HG02642 (cell line): ENCODE data around the gene ANAPC2.

ENCODE experiments used
- ATAC-seq: cut with Tn5 transposase; IDR thresholded peaks from one replicate; pipeline ENCODE4 v1.9.1; 2021; ENCODE audit warnings: mild to moderate bottlenecking; ENCODE audit not compliant: unreplicated experiment, poor library complexity

ANAPC2 gene

DNA sequence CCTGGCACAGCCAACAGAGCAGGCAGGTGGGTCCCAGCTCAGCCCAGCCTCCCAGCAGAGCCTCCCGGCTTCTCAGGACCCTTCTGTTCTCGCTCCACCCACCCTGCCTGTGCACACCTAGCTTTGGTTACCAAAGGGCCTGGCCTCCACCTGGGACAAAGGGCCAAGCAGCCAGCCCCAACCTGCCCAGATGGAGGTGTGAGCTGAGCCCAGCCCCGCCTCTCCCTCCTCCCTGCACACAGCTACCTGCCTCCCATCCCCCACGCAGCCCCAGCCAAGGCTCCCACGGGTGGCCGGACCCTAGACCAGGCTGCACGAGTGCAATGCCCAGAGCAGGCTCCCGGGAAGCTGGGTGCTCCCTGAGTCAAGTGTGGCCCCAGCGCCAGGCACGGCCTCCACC, 6.5 kb upstream of the ANAPC2 start:
- no peak for ATAC-seq

DNA sequence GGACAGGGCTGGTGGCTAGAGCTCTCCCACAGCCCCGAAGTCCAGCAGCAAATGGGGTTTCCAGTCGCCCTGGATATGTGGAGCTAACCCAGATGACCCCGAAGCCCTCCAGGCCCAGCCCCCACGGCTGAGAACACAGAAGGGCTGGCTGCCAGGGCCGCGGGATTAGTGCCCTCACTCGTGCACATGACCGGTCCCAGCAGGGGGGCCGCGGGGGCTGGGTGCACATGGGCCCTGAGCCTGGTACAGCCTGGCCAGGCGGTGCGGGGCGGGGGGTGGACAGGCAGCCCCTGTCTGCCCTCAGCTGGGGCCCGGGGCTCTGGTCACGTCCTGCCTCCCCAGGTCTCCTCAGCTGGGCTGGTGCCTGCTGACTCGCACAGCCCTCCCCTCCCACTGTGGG, 6.0 kb upstream of the ANAPC2 start:
- no peak for ATAC-seq

DNA sequence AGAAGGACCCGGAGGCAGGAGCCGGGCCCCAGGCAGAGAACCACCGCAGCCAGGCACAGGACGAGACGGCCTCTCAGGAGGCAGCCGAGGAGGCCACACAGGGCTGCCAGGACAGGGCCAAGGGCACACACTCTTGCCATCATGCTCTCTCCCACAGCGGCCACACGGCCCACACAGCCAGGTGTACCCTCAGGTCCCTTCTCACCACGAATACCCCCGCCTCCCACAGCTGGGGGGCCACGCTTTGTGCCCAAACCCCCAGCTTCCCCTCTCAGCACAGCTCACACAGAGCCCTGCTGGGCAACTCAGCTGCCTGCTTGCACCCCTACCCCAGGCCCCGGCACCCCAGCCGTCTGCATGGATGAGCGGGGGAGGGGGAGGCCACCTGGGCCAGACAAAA, 5.4 kb upstream of the ANAPC2 start:
- no peak for ATAC-seq

DNA sequence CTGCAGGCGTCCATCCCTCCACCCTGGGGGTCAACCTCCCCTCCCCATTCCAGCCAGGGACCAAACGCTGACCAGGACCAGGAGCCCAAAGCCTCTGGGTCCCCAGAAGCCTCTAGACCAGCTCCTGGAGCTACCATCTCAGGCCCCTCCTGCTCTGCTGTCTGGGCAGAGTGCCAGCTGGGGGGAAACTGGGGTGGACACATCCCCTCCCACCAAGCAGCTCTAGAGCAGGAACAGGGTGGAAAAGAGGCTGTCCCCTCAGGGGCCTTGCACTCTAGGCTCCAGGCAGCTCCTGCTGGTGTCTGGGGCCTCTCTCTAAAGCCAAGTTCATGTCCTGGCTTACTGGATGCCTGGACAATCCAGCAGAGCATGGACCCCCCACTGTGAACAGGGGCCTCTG, 4.5 kb upstream of the ANAPC2 start:
- no peak for ATAC-seq

DNA sequence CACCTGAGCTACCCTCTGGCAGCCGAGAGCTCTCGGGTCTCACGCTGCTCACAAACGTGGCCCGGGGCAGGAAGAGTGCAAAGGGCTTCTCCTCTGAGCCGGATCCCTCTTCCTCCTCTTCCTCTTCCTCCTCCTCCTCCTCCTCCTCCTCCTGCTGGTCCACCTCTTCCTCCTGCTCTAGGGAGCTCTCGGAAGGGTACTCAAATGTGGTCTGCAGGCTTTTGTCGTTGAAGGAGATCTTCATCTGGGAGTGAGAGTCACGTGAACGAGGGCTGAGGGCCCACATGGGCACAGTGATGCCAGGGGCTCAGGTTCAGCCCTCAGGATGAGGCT, 4.1 kb upstream of the ANAPC2 start:
- no peak for ATAC-seq

DNA sequence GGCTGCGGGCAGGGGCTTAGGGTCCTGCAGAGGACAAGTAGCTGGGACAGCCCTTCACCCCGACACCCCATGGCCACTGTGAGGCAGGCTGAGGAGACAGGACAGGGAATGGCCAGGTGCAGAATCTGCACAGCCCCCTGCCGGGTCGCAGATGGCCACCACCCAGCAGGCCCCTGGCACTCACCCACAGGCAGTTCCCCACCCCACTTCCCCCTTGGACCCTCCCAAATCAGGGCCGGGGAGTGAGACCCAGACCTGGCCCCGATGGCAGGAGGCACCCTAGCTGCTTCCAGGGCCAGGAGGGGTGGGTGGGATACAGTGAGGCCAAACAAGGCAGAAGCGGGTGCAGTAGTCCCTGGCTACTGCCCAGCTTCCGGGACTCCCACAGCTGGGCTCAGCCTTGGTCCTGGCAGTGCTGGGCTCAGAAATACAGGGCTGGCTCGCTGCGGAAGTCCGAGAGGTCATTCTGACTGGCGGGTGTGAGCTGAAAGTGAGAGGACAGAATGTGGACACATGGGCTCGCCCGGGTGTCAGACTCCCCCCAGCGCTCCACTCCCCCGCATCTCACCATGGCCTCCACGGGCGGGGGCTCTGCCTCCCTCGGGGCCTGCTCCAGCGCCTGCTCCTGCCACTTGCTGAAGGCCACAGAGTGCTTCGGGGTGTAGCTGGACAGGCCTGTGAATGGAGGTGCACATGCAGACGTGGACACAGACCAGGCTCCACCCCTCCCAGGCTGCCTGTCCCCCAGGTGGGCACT, 3.5 kb upstream of the ANAPC2 start:
- no peak for ATAC-seq

DNA sequence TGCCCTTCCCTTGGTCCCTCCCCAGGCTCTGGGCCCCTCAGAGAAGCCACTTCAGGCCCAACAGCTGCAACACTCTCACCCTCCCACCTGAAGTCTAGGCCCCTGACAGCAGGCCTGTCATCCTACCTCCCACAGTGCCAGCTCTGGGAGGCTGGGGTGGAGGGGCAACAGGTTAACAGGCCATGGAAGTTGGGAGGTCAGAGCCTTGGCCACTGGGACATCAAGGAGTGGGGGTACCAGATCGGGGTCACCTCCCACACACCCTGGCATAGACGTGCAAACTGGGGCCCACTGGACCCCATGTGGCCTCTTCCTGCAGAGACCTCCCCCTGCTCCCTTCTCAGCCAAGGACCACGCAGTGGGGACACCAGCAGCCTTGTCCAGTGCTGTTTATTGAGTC, 2.9 kb upstream of the ANAPC2 start:
- no peak for ATAC-seq

DNA sequence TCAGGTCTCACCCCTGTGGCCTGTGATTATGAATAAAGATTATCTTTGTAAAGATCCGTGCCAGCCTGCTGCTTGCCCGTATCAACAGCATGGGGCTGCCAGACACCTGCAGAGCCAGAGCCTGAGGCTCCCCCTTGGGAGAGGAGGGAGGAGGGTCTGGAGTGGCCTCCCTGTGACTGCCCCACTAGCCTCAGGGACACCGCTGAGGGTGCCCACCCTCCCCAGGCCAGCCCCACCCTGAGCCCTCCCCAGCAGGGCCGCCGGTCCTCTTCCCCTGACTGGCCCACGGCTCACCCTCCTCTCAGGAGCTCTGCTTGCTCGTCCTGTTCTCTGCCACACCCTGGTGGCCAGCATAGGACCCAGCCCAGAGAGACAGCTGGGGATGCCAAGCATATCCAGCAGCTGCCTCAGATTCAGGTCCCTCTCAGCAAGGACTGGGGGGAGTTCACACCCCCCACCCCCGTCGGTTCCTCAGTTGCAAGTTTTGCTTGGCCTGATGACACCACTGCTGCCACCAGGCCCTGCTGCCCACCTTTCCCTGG, 2.0 kb upstream of the ANAPC2 start:
- ATAC-seq: no peak

DNA sequence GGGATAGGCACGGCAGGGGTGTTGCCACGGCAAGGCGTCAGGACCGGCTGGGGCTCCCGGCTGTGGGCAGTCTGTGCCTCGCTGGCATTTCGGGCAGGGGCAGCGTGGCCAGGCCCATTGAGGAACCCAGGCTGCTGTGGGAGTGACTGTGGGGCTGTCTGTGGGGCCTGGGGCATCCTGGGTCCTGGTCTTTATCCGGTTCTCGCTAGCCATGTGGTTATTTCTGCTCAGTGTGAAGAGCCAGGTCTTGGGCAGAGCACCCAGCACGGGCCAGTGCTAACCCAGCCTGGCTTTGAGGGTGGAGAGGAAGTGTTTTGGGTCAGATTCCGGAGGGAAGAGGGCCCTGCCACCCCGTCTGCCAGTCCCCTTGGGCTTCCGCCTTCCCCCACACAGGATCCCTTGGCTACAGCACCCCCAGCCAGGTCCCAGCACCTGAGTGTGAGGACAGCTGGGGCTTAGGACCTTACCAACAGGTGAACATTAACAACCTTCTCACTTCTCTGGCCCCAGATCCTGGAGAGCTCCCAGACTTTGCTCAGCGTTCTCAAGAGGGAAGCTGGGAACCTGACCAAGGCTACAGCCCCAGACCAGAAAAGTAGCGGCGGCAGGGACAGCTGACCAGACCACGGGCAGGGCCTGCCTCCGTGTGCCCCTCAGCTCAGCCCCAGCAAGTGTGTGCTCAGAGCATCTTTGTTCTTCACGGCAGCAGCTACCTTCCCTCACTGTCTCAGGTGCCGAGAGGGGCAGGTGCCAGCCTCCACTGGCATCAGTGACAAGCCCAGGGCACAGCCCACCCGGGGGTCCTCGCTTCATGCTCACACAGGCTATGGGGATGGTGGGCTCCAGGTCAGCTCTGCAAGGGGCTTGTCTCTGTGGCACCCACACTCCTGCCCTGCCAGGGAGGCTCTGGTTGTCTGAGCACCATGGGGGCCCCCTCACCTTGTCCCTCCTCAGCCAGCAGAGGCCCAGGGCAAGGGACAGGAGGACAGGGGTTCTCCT, 1.2 kb upstream of the ANAPC2 start:
- no peak for ATAC-seq

DNA sequence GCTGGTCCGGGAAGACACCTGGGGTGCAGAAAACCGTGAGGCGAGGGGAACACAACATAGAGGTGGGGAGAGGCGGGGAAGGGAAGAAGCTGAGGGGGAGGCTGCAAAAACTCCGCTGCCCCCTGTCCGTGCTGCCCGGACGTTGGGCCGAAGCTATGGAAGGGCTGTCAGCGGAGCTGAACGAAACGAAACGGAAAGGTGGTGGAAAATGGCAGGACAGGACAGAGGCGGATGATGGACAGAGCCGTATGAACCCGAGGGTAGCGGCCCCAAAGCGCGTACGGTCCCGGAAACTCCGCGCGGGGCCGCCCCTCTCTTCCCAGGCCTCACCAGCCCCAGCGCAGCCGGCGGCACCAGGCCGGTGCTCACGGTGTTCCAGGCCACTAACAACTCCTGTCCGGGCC, 272 bp downstream of the ANAPC2 start:
- ATAC-seq: no peak

DNA sequence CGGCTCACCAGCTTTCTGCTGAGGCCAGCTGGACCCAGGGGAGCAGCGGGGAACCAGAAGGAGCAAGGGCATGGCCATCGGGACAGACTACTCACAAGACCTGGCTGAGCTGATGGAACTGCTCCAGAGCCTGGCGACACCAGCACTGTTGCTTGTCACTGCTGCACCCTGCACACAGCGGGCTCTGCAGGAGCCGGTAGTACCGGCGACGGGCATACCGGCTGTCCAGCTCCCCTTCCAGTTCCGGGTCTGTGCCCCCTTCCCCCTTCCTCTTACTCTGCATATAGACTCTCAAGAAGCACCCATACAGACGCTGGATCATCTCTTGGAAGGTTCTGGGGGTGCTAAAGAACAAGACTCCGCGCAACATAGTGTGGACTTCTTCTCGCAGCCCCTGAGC, 974 bp downstream of the ANAPC2 start:
- ATAC-seq: no peak

DNA sequence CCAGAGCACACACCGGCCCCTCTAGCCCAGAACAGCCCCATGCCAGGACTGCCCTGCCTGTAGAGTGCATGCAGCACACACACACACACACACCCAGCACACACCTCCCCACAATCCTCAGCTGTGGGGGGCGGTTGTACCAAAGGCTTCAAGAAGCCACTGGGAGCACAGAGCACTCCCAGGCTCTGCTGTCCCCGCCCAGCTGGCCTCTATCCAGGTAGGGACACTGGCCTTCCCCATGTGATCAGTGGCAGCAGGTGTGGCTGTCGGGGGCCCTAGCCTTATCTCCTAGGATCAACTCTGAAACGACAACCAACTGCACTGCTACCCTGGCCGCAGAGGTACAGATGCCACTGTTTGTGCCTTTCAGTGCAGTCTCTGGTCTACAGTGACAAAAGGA, 2.0 kb downstream of the ANAPC2 start:
- ATAC-seq: no peak

DNA sequence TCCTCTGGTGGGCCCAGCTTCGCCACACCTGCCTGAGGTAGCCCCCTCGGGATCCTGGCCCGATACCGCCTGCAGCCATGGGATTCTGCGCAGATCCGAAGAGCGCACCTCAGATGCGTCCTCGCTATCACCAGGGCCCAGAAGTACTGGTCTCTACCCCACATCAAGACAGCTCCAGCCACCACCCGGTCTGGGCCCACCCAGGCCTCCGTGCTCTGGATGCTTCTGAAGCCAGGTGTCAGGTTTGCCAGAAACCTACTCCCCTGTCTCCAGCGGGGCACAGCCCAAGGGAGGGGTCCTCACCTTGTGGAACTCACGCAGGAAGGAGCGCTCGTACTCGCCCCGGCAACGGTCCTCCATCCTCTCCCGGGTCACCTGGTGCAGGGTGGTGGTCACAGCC, 2.4 kb downstream of the ANAPC2 start:
- no peak for ATAC-seq

DNA sequence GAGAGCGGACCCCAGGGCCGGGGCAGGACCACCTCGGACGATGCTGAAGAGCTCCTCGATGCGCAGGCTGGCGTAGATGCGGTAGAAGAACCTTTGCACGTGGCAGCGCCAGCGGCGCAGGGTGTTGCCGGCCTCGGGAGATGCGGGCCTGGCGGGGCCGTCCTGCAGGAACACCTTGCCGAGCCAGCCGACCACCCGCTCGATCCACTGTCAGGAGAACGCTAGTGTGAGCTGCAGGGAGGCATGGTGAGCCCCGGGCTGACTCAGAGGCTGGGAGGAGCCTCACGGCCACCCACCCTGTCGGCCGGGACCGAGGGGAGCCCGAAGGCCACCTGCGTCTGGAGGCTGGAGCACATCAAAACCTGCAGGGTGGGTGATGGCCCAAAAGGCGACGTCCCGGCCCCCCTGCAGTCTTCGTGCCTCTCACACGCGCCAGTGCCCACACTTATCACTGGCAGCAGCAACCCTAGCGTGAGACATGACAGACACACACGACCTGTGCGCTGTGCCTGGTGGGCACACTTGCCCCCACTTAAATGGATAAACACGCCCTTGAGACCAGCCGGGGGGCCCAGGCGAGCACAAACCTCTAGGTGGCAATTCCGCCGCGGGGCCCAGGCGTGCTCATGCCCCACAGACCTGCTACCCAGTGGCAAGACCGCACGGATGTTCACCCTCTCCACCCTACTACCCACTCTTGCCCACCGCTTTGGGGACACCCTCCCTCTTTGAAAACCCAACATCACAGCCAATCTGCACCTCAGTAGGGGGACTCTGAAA, 3.3 kb downstream of the ANAPC2 start:
- no peak for ATAC-seq

DNA sequence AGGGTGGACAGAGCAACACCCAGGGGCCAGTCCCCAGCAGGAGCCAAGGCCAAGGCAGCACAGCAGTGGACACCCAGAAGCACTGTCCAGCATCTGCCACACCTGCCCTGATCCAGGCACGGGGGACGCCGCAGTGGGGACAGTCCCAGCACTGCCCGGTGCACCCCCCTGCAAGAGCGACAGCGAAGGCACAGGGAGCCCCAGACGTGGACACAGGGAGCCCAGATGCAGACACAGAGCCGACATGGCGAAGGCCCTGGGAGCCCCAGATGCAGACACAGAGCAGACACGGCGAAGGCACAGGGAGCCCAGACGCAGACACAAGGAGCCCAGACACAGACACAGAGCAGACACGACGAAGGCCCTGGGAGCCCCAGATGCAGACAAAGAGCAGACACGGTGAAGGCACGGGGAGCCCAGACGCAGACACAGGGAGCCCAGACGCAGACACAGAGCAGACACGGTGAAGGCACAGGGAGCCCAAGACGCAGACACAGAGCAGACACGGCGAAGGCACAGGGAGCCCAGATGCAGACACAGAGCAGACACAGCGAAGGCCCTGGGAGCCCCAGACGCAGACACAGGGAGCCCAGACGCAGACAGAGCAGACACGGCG, 4.3 kb downstream of the ANAPC2 start:
- ATAC-seq: no peak

DNA sequence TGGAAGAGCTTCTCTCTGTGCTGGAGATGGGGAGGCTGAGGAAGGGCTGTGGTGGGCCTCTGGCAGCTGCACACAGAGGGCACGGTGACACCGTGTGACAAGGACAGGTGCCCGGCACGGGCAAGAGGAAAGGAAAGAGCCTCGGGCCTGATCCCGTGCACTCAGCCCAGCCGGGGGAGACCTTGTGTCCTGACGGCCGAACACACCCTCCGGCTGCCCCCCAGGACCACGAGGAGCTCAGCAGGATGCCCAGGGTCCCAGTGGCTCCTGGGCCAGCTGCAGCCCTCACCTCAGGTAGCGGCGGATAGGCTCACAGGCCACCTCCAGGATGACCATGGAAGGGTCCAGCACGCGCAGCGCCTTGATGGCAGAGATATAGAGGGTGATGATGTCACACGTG, 5.5 kb downstream of the ANAPC2 start:
- no peak for ATAC-seq

DNA sequence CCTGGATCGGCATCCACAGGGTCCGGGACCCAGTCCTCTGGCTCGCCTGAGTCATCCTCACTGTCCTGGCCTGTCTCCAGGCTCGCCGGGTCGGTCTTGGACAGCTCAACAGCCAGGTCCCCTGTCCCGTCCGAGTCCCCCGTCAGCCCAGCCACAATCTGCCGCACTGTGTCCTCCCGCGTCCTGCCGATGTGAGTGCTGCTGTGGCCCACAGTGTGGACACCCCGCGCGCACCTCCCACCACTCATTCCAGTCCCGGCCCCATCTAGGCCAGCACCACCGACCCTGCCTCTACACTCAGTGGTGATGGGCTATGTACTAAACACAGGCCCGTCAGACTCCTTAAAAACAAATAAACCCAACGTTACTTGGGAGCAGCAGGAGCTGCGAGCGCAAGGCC, 6.7 kb downstream of the ANAPC2 start:
- ATAC-seq: no peak

DNA sequence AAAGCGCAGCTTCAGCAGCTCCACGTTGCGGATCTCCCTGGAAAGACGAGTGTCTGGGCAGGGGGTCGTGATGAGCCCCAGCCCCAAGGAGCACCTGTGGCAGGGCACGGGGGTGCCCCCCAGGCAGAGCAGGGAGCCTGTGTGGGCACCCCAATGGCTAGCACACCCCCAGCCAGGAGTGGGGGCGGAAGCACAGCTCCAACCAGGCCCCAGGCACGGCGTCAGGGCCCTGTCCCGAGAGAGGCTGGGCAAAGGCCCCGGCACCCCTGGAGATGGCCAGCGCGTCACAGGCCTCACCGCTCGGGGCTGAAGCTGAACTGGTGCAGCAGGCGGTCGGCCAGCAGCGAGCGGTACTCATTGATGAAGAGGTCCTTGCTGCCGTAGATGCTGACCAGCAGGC, 7.9 kb downstream of the ANAPC2 start:
- ATAC-seq: no peak

DNA sequence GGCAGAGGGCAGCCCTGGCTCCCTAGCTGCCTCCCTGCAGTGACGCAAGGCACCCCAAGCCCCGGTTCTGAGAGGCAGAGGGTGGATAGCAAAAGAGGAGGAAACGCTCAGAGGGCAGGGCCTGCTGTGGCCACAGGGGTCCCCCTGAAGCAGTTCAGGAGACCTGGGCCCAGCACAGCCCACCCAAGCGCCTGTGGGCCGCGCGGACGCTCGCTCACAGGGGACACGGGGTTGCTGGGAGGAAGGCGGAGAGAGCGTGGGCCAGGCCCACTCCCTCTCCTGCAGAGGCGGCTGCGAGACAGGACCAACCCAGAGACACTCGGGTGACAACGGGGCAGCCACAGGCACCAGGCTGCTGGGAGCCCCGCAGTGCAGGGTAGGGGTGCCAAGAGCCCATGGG, 8.6 kb downstream of the ANAPC2 start:
- no peak for ATAC-seq

DNA sequence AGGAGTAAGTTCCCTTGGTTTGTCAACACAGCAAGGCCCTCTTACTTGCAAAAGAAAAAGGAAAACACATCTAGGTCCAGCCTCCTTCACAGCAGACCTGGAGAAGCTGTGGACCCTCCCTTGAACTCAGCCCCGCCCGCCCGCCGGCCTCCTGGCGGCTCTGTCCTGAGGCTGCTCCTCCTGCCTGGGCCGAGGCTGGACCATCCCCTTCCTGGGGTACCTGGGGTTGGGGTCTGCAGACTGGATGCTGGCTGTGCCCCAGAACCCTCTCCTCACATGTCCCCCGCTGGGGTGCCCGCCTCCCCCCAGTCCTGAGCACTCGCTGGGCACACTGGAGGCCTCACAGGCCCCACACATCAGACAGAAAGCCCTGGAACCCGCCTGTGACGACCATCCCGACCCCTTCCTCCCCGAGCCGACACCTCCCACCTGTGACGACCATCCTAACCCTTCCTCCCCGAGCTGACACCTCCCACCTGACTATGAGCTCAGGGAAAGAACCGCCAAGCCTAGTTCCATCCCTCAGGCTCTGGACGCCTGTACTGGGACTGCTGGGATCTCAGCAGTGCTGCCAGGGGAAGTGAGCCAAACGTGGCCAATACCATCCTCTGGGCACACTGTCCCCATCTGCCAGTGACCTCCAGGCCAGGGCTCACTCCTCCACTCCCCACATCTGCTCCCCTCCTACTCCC, 9.3 kb downstream of the ANAPC2 start:
- no peak for ATAC-seq
